HEK293 (cell line): Measurements from ENCODE around the gene AKTIP.

Source experiments
- CTCF ChIA-PET: fragments of 350-600 bp; formaldehyde crosslinking; extraction: SDS; loops from one replicate; lab custom pipeline; 2021; ENCODE audit warnings: antibody characterized with exemption; lab: Yijun Ruan, JAX
- POLR2A ChIA-PET: fragments of 300-600 bp; formaldehyde crosslinking; extraction: SDS; loops from one replicate; lab custom pipeline; 2020; ENCODE audit warnings: antibody characterized with exemption, inconsistent platforms; lab: Yijun Ruan, JAX
- H3K27ac ChIP-seq: fragments of 200-500 bp; sonication (Bioruptor generic); 2 replicates; pipeline ENCODE4 v1.5.1; 2014; ENCODE audit warnings: low read depth, low read length, control low read depth, inconsistent platforms; ENCODE audit errors: extremely low read depth
- H3K36me3 ChIP-seq, 2 experiments: fragments of 200-500 bp in 1 of 2; sonication (Bioruptor generic) in 1 of 2; 1 replicate in 1 of 2; 2 replicates in 1 of 2; pipeline ENCODE4 v1.5.1; 2014 to 2017; ENCODE audit warnings: inconsistent platforms in 2 of 2, low read length in 2 of 2; ENCODE audit not compliant: control insufficient read depth in 2 of 2, insufficient read depth in 1 of 2
- H3K4me1 ChIP-seq: fragments of 200-500 bp; sonication (Bioruptor generic); 2 replicates; pipeline ENCODE4 v1.5.1; 2014; ENCODE audit warnings: mild to moderate bottlenecking, low read length, inconsistent platforms; ENCODE audit not compliant: control insufficient read depth, insufficient read depth
- H3K4me3 ChIP-seq: 2 replicates; pipeline ENCODE4 v1.5.1; 2011; ENCODE audit warnings: low read depth, mild to moderate bottlenecking, control low read depth, low read length, moderate library complexity
- H3K9me3 ChIP-seq: fragments of 200-500 bp; sonication (Bioruptor generic); 2 replicates; pipeline ENCODE4 v1.5.1; 2014; ENCODE audit warnings: low read depth, low read length, inconsistent platforms; ENCODE audit not compliant: control insufficient read depth, insufficient read depth
- AEBP2 ChIP-seq: fragments of 450-650 bp; formaldehyde crosslinking; IDR thresholded peaks from 2 replicates; pipeline ENCODE4 v1.5.1; 2016; ENCODE audit warnings: missing biosample characterization, missing genetic modification characterization, borderline replicate concordance
- EGR2 ChIP-seq: fragments of 450-650 bp; formaldehyde crosslinking; IDR thresholded peaks from 2 replicates; pipeline ENCODE4 v1.5.1; 2016; ENCODE audit warnings: low read depth, missing biosample characterization, missing genetic modification characterization
- FEZF1 ChIP-seq: fragments of 450-650 bp; formaldehyde crosslinking; IDR thresholded peaks from 2 replicates; pipeline ENCODE4 v1.5.1; 2016; ENCODE audit warnings: missing biosample characterization, missing genetic modification characterization
- GLI4 ChIP-seq: fragments of 450-650 bp; formaldehyde crosslinking; IDR thresholded peaks from 2 replicates; pipeline ENCODE4 v1.5.1; 2016; ENCODE audit warnings: missing biosample characterization, missing genetic modification characterization
- HOXA7 ChIP-seq: sonication (generic); formaldehyde crosslinking; IDR thresholded peaks from 2 replicates; pipeline ENCODE4 v1.8.1; 2022; ENCODE audit warnings: missing genetic modification reagents, borderline replicate concordance
- KLF1 ChIP-seq: fragments of 450-650 bp; formaldehyde crosslinking; IDR thresholded peaks from 2 replicates; pipeline ENCODE4 v1.5.1; 2016; ENCODE audit warnings: missing biosample characterization, missing genetic modification characterization
- MYNN ChIP-seq: fragments of 450-650 bp; formaldehyde crosslinking; IDR thresholded peaks from 2 replicates; pipeline ENCODE4 v1.5.1; 2016; ENCODE audit warnings: missing biosample characterization, missing genetic modification characterization, borderline replicate concordance
- PRDM4 ChIP-seq: fragments of 450-650 bp; formaldehyde crosslinking; IDR thresholded peaks from 2 replicates; pipeline ENCODE4 v1.5.1; 2017; ENCODE audit warnings: missing biosample characterization, missing genetic modification characterization
- PRDM6 ChIP-seq: fragments of 450-650 bp; formaldehyde crosslinking; IDR thresholded peaks from 2 replicates; pipeline ENCODE4 v1.5.1; 2017; ENCODE audit warnings: missing biosample characterization, missing genetic modification characterization
- SP2 ChIP-seq: fragments of 450-650 bp; formaldehyde crosslinking; IDR thresholded peaks from 2 replicates; pipeline ENCODE4 v1.5.1; 2016; ENCODE audit warnings: missing biosample characterization, missing genetic modification characterization
- SP7 ChIP-seq: fragments of 450-650 bp; formaldehyde crosslinking; IDR thresholded peaks from 2 replicates; pipeline ENCODE4 v1.5.1; 2016; ENCODE audit warnings: missing biosample characterization, missing genetic modification characterization
- TCF7L2 ChIP-seq: IDR thresholded peaks from 2 replicates; pipeline ENCODE4 v1.6.1; 2011; ENCODE audit warnings: low read depth, mild to moderate bottlenecking, inconsistent platforms, low read length, moderate library complexity, borderline replicate concordance
- ZBTB11 ChIP-seq: fragments of 450-650 bp; formaldehyde crosslinking; conservative IDR thresholded peaks from 2 replicates; pipeline ENCODE4 v1.5.1; 2016; ENCODE audit warnings: low read depth, missing biosample characterization, missing genetic modification characterization
- ZBTB49 ChIP-seq: fragments of 450-650 bp; formaldehyde crosslinking; IDR thresholded peaks from 2 replicates; pipeline ENCODE4 v1.5.1; 2016; ENCODE audit warnings: missing biosample characterization, missing genetic modification characterization, low read depth
- ZNF146 ChIP-seq: fragments of 450-650 bp; formaldehyde crosslinking; IDR thresholded peaks from 2 replicates; pipeline ENCODE4 v1.5.1; 2016; ENCODE audit warnings: missing biosample characterization, missing genetic modification characterization
- ZNF239 ChIP-seq: fragments of 450-650 bp; formaldehyde crosslinking; IDR thresholded peaks from 2 replicates; pipeline ENCODE4 v1.5.1; 2016; ENCODE audit warnings: missing biosample characterization, missing genetic modification characterization
- ZNF48 ChIP-seq: fragments of 450-650 bp; formaldehyde crosslinking; IDR thresholded peaks from 2 replicates; pipeline ENCODE4 v1.5.1; 2016; ENCODE audit warnings: missing biosample characterization, missing genetic modification characterization
- ZNF513 ChIP-seq: fragments of 450-650 bp; IDR thresholded peaks from 2 replicates; pipeline ENCODE4 v1.5.1; 2018; ENCODE audit warnings: missing biosample characterization, missing genetic modification characterization
- ZNF544 ChIP-seq: fragments of 450-650 bp; formaldehyde crosslinking; IDR thresholded peaks from 2 replicates; pipeline ENCODE4 v1.5.0; 2017; ENCODE audit warnings: missing biosample characterization, missing genetic modification characterization
- ZNF548 ChIP-seq: fragments of 450-650 bp; formaldehyde crosslinking; IDR thresholded peaks from 2 replicates; pipeline ENCODE4 v1.5.1; 2016; ENCODE audit warnings: missing biosample characterization, missing genetic modification characterization
- ZNF596 ChIP-seq: fragments of 450-650 bp; IDR thresholded peaks from 2 replicates; pipeline ENCODE4 v1.5.0; 2018; ENCODE audit warnings: missing biosample characterization, mild to moderate bottlenecking, missing genetic modification characterization, moderate library complexity
- ZNF677 ChIP-seq: fragments of 450-650 bp; IDR thresholded peaks from 2 replicates; pipeline ENCODE4 v1.5.0; 2018; ENCODE audit warnings: missing biosample characterization, mild to moderate bottlenecking, missing genetic modification characterization, moderate library complexity
- ZNF707 ChIP-seq: fragments of 450-650 bp; formaldehyde crosslinking; IDR thresholded peaks from 2 replicates; pipeline ENCODE4 v1.5.1; 2016; ENCODE audit warnings: missing biosample characterization, missing genetic modification characterization
- ZNF747 ChIP-seq: fragments of 450-650 bp; formaldehyde crosslinking; IDR thresholded peaks from 2 replicates; pipeline ENCODE4 v1.5.1; 2016; ENCODE audit warnings: missing biosample characterization, missing genetic modification characterization
- ZSCAN16 ChIP-seq: fragments of 450-650 bp; formaldehyde crosslinking; IDR thresholded peaks from 2 replicates; pipeline ENCODE4 v1.5.1; 2016; ENCODE audit warnings: missing biosample characterization, missing genetic modification characterization

The AKTIP gene

GRCh38 chr16:53486230-53486629, 16.8 kb downstream of the AKTIP start (continued):
- TF ChIP-seq ZBTB11 (tag by site-specific recombination) (no peak), SP2 (no peak), HOXA7 (CRISPR knock-in tag) (no peak), ZNF747 (tag by site-specific recombination) (no peak), ZNF677 (tag by site-specific recombination) (no peak), ZNF596 (tag by site-specific recombination) (no peak), EGR2 (tag by site-specific recombination) (no peak), ZBTB49 (no peak), SP7 (tag by site-specific recombination) (no peak), PRDM4 (tag by site-specific recombination) (no peak), TCF7L2 (no peak), FEZF1 (tag by site-specific recombination) (no peak), ZSCAN16 (tag by site-specific recombination) (no peak), GLI4 (no peak)

GRCh38 chr16:53484542-53484941, 18.5 kb downstream of the AKTIP start:
- ChIA-PET POLR2A (no interaction called here), CTCF (interaction anchor here (1.4 kb wide), 1 partner anchor 11 kb away, joined by 4 read pairs; no protein-coding TSS in a partner anchor)
- no peaks in the 10 kb centered on the region for H3K4me1 ChIP-seq
- H3K9me3 ChIP-seq = no peaks in the 10 kb centered on the region
- H3K27ac ChIP-seq = no peak overlapping the region
- H3K36me3 ChIP-seq = peaks cover 30 to 74% of the 10 kb centered on the region in 2 experiments
- no peak overlapping the region for H3K4me3 ChIP-seq
- TF ChIP-seq ZNF544 (tag by site-specific recombination) = no peak
- TF ChIP-seq ZNF707 = no peak
- TF ChIP-seq MYNN = no peak
- TF ChIP-seq PRDM6 (tag by site-specific recombination) = no peak
- TF ChIP-seq AEBP2 (tag by site-specific recombination) = no peak
- TF ChIP-seq ZNF146 = no peak
- TF ChIP-seq ZNF48 (tag by site-specific recombination) = no peak
- TF ChIP-seq ZNF513 (tag by site-specific recombination) = no peak
- no peak for TF ChIP-seq KLF1
- no peak for TF ChIP-seq ZNF548 (tag by site-specific recombination)
- TF ChIP-seq ZNF239 = no peak
